ENCODE results near the gene KCNK5. TPM values are rescaled to one million over a fixed set of nuclear protein-coding genes. Genes with fewer than 3 reads are reported as not detected.

Gene KCNK5
- total and polyA plus RNA-seq, 2 of the 8 experiments (the other 6 are each of a cell fraction or from before 2014, with no cell fraction given): 20.9 to 44.3 TPM

- TF ChIP-seq CHD7 (IDR thresholded peaks at IDR 0.05; ENCODE audit: insufficient replicate concordance, low read length): no peak
- TF ChIP-seq TEAD4 (IDR thresholded peaks at IDR 0.05; ENCODE audit: low read depth, low read length): no peak
- no peak for TF ChIP-seq RAD21 (IDR thresholded peaks at IDR 0.05 in 1 of 2, conservative IDR thresholded peaks at IDR 0.05 in 1 of 2; ENCODE audit: low read depth in 2 of 2, low read length in 2 of 2)
- TF ChIP-seq BACH1 (IDR thresholded peaks at IDR 0.05; ENCODE audit: low read length): no peak
- no peak for TF ChIP-seq RFX5 (IDR thresholded peaks at IDR 0.05; ENCODE audit: borderline replicate concordance, low read depth, low read length)
- TF ChIP-seq KDM4A (IDR thresholded peaks at IDR 0.05; ENCODE audit: low read depth, low read length, severe bottlenecking): no peak
These were observed 4.1 kb upstream of the KCNK5 start (continued) for GRCh38 chr6:39233333-39233732.
